ENCODE results near the gene SLAIN1.

Gene SLAIN1

GRCh38 chr13:77776704-77777103 lies 79.2 kb downstream of the SLAIN1 start:
- H3K4me1 ChIP-seq (ENCODE audit: control insufficient read depth, insufficient read depth, low read length) = no peaks in the 10 kb centered on the region
- H3K36me3 ChIP-seq (ENCODE audit: control insufficient read depth, insufficient read depth, low read length) = no peaks in the 10 kb centered on the region
- no peak overlapping the region for H3K4me3 ChIP-seq (ENCODE audit: low read depth, low read length)
- H3K9ac ChIP-seq (ENCODE audit: low read depth, low read length) = no peak overlapping the region
- no peaks in the 10 kb centered on the region for H3K27me3 ChIP-seq (ENCODE audit: control insufficient read depth, insufficient read depth, low read length)
- no peaks in the 10 kb centered on the region for H3K9me3 ChIP-seq (ENCODE audit: control insufficient read depth, insufficient read depth, low read length)

GRCh38 chr13:77779552-77780272 lies 82.2 kb downstream of the SLAIN1 start:
- Histone ChIP-seq H3K36me3 (ENCODE audit: control insufficient read depth, insufficient read depth, low read length) (no peaks in the 10 kb centered on the region), H3K4me3 (ENCODE audit: low read depth, low read length) (no peak overlapping the region), H3K9ac (ENCODE audit: low read depth, low read length) (no peak overlapping the region), H3K4me1 (ENCODE audit: control insufficient read depth, insufficient read depth, low read length) (peaks cover 2% of the 10 kb centered on the region), H3K9me3 (ENCODE audit: control insufficient read depth, insufficient read depth, low read length) (no peaks in the 10 kb centered on the region), H3K27me3 (ENCODE audit: control insufficient read depth, insufficient read depth, low read length) (no peaks in the 10 kb centered on the region)

- Histone ChIP-seq H3K4me1 (ENCODE audit: control insufficient read depth, insufficient read depth, low read length) (peaks cover 2% of the 10 kb centered on the region), H3K4me3 (ENCODE audit: low read depth, low read length) (no peak overlapping the region), H3K36me3 (ENCODE audit: control insufficient read depth, insufficient read depth, low read length) (no peaks in the 10 kb centered on the region), H3K27me3 (ENCODE audit: control insufficient read depth, insufficient read depth, low read length) (no peaks in the 10 kb centered on the region), H3K9ac (ENCODE audit: low read depth, low read length) (no peak overlapping the region), H3K9me3 (ENCODE audit: control insufficient read depth, insufficient read depth, low read length) (no peaks in the 10 kb centered on the region)
These were observed 84.3 kb downstream of the SLAIN1 start for GRCh38 chr13:77781808-77782207.

- H3K27me3 ChIP-seq (ENCODE audit: control insufficient read depth, insufficient read depth, low read length) = no peaks in the 10 kb centered on the region
- H3K9ac ChIP-seq (ENCODE audit: low read depth, low read length) = no peak overlapping the region
- H3K36me3 ChIP-seq (ENCODE audit: control insufficient read depth, insufficient read depth, low read length) = no peaks in the 10 kb centered on the region
- H3K9me3 ChIP-seq (ENCODE audit: control insufficient read depth, insufficient read depth, low read length) = no peaks in the 10 kb centered on the region
- peaks cover 2% of the 10 kb centered on the region for H3K4me1 ChIP-seq (ENCODE audit: control insufficient read depth, insufficient read depth, low read length)
- H3K4me3 ChIP-seq (ENCODE audit: low read depth, low read length) = no peak overlapping the region
These were observed 87.0 kb downstream of the SLAIN1 start for GRCh38 chr13:77784515-77784914.

GRCh38 chr13:77786695-77787287 lies 89.3 kb downstream of the SLAIN1 start:
- H3K9me3 ChIP-seq (ENCODE audit: control insufficient read depth, insufficient read depth, low read length) = peaks cover 2% of the 10 kb centered on the region
- H3K4me3 ChIP-seq (ENCODE audit: low read depth, low read length) = no peak overlapping the region
- no peaks in the 10 kb centered on the region for H3K36me3 ChIP-seq (ENCODE audit: control insufficient read depth, insufficient read depth, low read length)
- peaks cover 2% of the 10 kb centered on the region for H3K4me1 ChIP-seq (ENCODE audit: control insufficient read depth, insufficient read depth, low read length)
- no peak overlapping the region for H3K9ac ChIP-seq (ENCODE audit: low read depth, low read length)
- no peaks in the 10 kb centered on the region for H3K27me3 ChIP-seq (ENCODE audit: control insufficient read depth, insufficient read depth, low read length)

- no peak overlapping the region for H3K9ac ChIP-seq (ENCODE audit: low read depth, low read length)
- H3K4me1 ChIP-seq (ENCODE audit: control insufficient read depth, insufficient read depth, low read length) = peaks cover under 1% of the 10 kb centered on the region
- H3K4me3 ChIP-seq (ENCODE audit: low read depth, low read length) = no peak overlapping the region
- no peaks in the 10 kb centered on the region for H3K27me3 ChIP-seq (ENCODE audit: control insufficient read depth, insufficient read depth, low read length)
- H3K9me3 ChIP-seq (ENCODE audit: control insufficient read depth, insufficient read depth, low read length) = peaks cover 2% of the 10 kb centered on the region
- H3K36me3 ChIP-seq (ENCODE audit: control insufficient read depth, insufficient read depth, low read length) = no peaks in the 10 kb centered on the region
These were observed 91.9 kb downstream of the SLAIN1 start for GRCh38 chr13:77789376-77789775.

GRCh38 chr13:77800219-77800618 lies 102.7 kb downstream of the SLAIN1 start:
- no peak overlapping the region for H3K9ac ChIP-seq (ENCODE audit: low read depth, low read length)
- H3K4me1 ChIP-seq (ENCODE audit: control insufficient read depth, insufficient read depth, low read length) = no peaks in the 10 kb centered on the region
- H3K9me3 ChIP-seq (ENCODE audit: control insufficient read depth, insufficient read depth, low read length) = no peaks in the 10 kb centered on the region
- no peak overlapping the region for H3K4me3 ChIP-seq (ENCODE audit: low read depth, low read length)
- no peaks in the 10 kb centered on the region for H3K27me3 ChIP-seq (ENCODE audit: control insufficient read depth, insufficient read depth, low read length)
- no peaks in the 10 kb centered on the region for H3K36me3 ChIP-seq (ENCODE audit: control insufficient read depth, insufficient read depth, low read length)

GRCh38 chr13:77806518-77806917 lies 109.0 kb downstream of the SLAIN1 start:
- Histone ChIP-seq H3K27me3 (ENCODE audit: control insufficient read depth, insufficient read depth, low read length) (no peaks in the 10 kb centered on the region), H3K9me3 (ENCODE audit: control insufficient read depth, insufficient read depth, low read length) (no peaks in the 10 kb centered on the region), H3K4me3 (ENCODE audit: low read depth, low read length) (no peak overlapping the region), H3K36me3 (ENCODE audit: control insufficient read depth, insufficient read depth, low read length) (no peaks in the 10 kb centered on the region), H3K4me1 (ENCODE audit: control insufficient read depth, insufficient read depth, low read length) (no peaks in the 10 kb centered on the region), H3K9ac (ENCODE audit: low read depth, low read length) (no peak overlapping the region)

- Histone ChIP-seq H3K4me1 (ENCODE audit: control insufficient read depth, insufficient read depth, low read length) (no peaks in the 10 kb centered on the region), H3K4me3 (ENCODE audit: low read depth, low read length) (no peak overlapping the region), H3K36me3 (ENCODE audit: control insufficient read depth, insufficient read depth, low read length) (no peaks in the 10 kb centered on the region), H3K9me3 (ENCODE audit: control insufficient read depth, insufficient read depth, low read length) (no peaks in the 10 kb centered on the region), H3K9ac (ENCODE audit: low read depth, low read length) (no peak overlapping the region), H3K27me3 (ENCODE audit: control insufficient read depth, insufficient read depth, low read length) (no peaks in the 10 kb centered on the region)
These were observed 110.1 kb downstream of the SLAIN1 start for GRCh38 chr13:77807431-77808135.

- no peaks in the 10 kb centered on the region for H3K4me1 ChIP-seq (ENCODE audit: control insufficient read depth, insufficient read depth, low read length)
- no peaks in the 10 kb centered on the region for H3K36me3 ChIP-seq (ENCODE audit: control insufficient read depth, insufficient read depth, low read length)
- H3K9ac ChIP-seq (ENCODE audit: low read depth, low read length) = no peak overlapping the region
- no peaks in the 10 kb centered on the region for H3K27me3 ChIP-seq (ENCODE audit: control insufficient read depth, insufficient read depth, low read length)
- H3K4me3 ChIP-seq (ENCODE audit: low read depth, low read length) = no peak overlapping the region
- no peaks in the 10 kb centered on the region for H3K9me3 ChIP-seq (ENCODE audit: control insufficient read depth, insufficient read depth, low read length)
These were observed 112.9 kb downstream of the SLAIN1 start for GRCh38 chr13:77810430-77810829.

- H3K9ac ChIP-seq (ENCODE audit: low read depth, low read length) = no peak overlapping the region
- H3K4me3 ChIP-seq (ENCODE audit: low read depth, low read length) = no peak overlapping the region
- no peaks in the 10 kb centered on the region for H3K36me3 ChIP-seq (ENCODE audit: control insufficient read depth, insufficient read depth, low read length)
- no peaks in the 10 kb centered on the region for H3K4me1 ChIP-seq (ENCODE audit: control insufficient read depth, insufficient read depth, low read length)
- no peaks in the 10 kb centered on the region for H3K27me3 ChIP-seq (ENCODE audit: control insufficient read depth, insufficient read depth, low read length)
- H3K9me3 ChIP-seq (ENCODE audit: control insufficient read depth, insufficient read depth, low read length) = no peaks in the 10 kb centered on the region
These were observed 113.4 kb downstream of the SLAIN1 start for GRCh38 chr13:77810878-77811277.

- Histone ChIP-seq H3K27me3 (ENCODE audit: control insufficient read depth, insufficient read depth, low read length) (no peaks in the 10 kb centered on the region), H3K4me1 (ENCODE audit: control insufficient read depth, insufficient read depth, low read length) (no peaks in the 10 kb centered on the region), H3K4me3 (ENCODE audit: low read depth, low read length) (no peak overlapping the region), H3K36me3 (ENCODE audit: control insufficient read depth, insufficient read depth, low read length) (no peaks in the 10 kb centered on the region), H3K9me3 (ENCODE audit: control insufficient read depth, insufficient read depth, low read length) (no peaks in the 10 kb centered on the region), H3K9ac (ENCODE audit: low read depth, low read length) (no peak overlapping the region)
These were observed 113.9 kb downstream of the SLAIN1 start for GRCh38 chr13:77811381-77811780.
